ENCODE data around the gene CLN3. TPM values are rescaled to one million over a fixed set of nuclear protein-coding genes. Genes with fewer than 3 reads are reported as not detected.
A peak's percentile ranks its signal among the peaks of the same experiment; 100 is the strongest.

Gene CLN3
- total RNA-seq: 12.9 and 21.2 TPM in 2 replicates

- peak; percentile 95 for DNase-seq (ENCODE audit: low read depth in 2 of 2)
Observed at GRCh38 chr16:28491970-28492474, at the start of gene CLN3. Gene CLN3, minus strand, starts transcription at chr16:28492074. Its CDS starts 315 bp downstream, at chr16:28491759.

GRCh38 chr16:28540346-28540745, 48.5 kb upstream of the CLN3 start:
- no peak for DNase-seq (ENCODE audit: low read depth in 2 of 2)

GRCh38 chr16:28538733-28539596, 47.1 kb upstream of the CLN3 start, which contains the start of gene NUPR1:
Gene NUPR1, minus strand, starts transcription at chr16:28538974. Its CDS starts 67 bp downstream, at chr16:28538907.
- peak; percentile 90 to 92 for DNase-seq (ENCODE audit: low read depth in 2 of 2)

- peak in 1 of 2 donors; percentile 7 for DNase-seq (ENCODE audit: low read depth in 2 of 2)
Observed at GRCh38 chr16:28537964-28538732, 46.3 kb upstream of the CLN3 start.

DNA sequence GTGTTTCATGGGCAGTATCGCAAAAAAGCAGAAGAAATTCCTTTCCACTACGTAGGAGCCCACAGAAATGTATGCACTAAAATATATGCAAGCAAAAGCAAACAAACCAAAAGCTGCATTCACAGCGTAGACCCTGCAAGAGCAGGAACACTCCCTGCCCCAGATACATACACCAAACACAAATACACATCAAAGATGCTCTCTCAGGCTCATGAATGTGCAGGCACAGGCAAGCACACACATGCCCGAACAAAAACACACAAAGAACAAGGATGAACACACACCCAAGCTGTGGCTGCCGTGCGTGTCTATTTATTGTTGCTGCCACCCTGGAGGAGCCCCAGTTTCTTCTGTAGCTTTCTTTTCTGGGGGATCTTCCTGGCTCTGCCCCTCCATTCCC, 45.2 kb upstream of the CLN3 start:
- DNase-seq (ENCODE audit: low read depth in 2 of 2): no peak

- peak in 1 of 2 donors; percentile 7 for DNase-seq (ENCODE audit: low read depth in 2 of 2)
Observed at GRCh38 chr16:28534542-28535373, 42.9 kb upstream of the CLN3 start.

DNA sequence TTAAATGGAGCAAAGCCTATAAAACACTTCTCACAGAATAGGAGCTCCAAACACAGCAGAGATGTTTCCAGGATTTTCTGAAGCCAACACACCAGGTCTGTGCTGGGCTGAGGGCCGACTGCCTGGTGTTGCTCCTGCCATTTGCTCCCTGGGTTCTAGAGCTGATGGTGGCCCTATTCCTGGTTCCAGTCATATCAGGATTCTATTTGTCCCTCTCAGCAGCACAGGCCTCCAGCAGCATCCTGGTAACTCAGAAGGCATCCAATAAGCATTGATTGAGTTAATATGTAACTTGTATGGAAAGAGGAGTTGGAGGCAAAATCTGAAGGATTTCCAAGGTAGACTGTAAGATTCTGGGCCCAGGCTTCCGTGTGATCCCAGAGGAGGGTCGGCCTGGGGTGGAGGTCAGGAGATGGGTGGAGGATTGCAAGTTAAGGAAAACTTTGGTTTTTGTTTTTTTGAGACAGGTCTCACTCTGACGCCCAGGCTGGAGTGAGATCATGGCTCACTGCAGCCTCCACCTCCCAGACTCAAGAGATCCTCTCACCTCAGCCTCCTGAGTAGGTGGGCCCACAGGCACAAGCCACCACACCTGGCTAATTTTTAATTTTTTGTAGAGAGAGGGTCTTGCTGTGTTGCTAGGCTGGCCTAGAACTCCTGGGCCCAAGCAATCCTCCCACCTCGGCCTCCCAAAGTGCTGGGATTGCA, 41.2 kb upstream of the CLN3 start:
- DNase-seq (ENCODE audit: low read depth in 2 of 2): no peak

- no peak for DNase-seq (ENCODE audit: low read depth in 2 of 2)
Observed at GRCh38 chr16:28531777-28532744, 40.2 kb upstream of the CLN3 start.

DNA sequence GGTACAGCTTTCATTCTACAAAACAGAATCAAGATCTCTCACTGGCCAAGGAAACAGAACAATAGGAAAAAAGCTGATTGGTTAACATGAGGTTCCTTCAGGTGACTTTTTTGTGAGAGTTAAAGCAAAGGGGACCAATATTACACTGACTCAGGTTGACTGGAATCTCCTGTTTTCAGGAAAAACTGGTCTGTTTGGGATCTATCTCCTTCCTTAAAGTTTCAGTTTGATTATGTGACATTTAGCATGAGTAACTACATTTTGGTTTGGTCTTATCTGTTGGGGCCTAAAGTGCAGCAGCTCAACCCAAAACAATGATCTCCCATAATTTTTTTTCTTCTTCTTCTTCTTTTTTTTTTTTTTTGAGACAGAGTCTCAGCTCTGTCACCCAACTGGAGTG, 37.2 kb upstream of the CLN3 start:
- no peak for DNase-seq (ENCODE audit: low read depth in 2 of 2)

GRCh38 chr16:28528463-28528867, 36.6 kb upstream of the CLN3 start:
- DNase-seq (ENCODE audit: low read depth in 2 of 2): peak in 1 of 2 donors; percentile 51

DNA sequence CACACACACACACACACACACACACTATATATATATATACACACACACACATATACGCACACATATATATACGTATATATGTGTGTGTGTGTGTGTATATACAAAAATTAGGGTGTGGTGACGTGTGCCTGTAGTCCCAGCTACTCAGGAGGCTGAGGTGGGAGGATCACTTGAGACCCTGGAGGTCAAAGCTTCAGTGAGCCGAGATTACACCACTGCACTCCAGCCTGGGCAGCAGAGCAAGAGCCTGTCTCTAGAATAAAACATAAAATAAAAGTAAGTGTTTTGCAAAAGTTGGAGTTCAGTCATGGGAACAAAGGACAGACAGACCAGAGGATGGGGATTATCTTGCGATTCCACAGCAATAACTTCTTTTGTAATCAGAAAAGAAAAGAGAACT, 36.1 kb upstream of the CLN3 start:
- DNase-seq (ENCODE audit: low read depth in 2 of 2): no peak

- DNase-seq (ENCODE audit: low read depth in 2 of 2): peak in 1 of 2 donors; percentile 49
Observed at GRCh38 chr16:28527100-28527785, 35.4 kb upstream of the CLN3 start.

- DNase-seq (ENCODE audit: low read depth in 2 of 2): no peak
Observed at GRCh38 chr16:28526201-28527099, 34.6 kb upstream of the CLN3 start.

- peak; percentile 16 to 17 for DNase-seq (ENCODE audit: low read depth in 2 of 2)
Observed at GRCh38 chr16:28524681-28525171, 32.9 kb upstream of the CLN3 start.

DNA sequence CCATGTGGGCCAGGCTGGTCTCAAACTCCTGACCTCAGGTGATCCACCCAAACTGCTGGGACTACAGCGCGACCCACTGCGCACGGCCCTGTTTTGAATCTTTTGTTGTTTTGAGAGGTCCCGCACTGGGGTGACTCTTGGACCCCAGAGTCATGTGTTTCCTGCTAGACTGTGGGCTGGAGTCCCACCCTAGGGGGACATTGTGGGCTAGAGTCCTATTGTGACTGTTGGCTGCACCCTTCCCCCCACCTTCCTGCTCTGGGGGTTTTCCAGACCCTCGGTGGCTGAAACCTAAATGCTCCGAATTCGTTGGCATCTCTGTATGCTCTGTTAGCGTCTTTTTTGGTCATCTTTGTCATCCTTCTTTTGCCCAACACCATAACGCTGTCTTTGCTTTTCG, 30.9 kb upstream of the CLN3 start:
- DNase-seq (ENCODE audit: low read depth in 2 of 2): no peak

DNA sequence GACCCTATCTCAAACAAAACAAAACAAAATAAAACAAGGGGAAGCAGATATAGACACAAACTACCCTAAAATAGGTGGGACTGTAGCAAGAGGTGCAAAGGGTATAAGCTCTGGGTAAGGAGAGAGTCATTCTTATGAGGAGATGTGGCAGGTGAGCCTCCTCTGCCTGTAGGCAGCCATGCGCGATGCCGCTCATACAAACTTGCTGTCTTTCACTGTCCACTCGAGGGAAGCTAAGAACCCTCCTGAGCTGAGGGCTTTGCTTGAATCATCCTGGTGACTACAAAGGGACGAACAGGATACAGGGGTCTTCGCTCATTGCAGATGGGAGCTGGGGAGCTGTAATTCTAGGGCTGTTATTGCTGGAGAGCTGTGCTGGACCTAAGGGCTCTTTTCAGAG, 29.6 kb upstream of the CLN3 start:
- no peak for DNase-seq (ENCODE audit: low read depth in 2 of 2)

DNA sequence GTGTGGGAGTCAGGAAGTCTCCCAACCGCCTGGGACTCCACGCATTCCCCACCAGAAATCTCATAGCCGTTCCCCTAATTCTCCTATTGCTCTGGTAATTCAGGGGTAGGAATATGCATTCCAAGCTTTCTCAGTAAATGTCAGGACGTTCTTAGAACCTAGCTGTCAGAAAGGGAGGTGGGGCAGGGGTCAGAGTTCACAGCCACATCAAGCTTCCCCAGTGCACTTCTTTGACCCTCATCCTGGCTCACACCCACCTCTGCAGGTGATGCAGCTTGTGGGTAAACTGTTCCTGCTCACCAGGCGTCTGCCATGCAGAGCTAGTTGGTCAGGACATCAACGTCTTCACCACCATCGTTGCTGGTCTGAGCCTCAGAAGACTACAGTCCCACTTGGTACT, 28.8 kb upstream of the CLN3 start:
- no peak for DNase-seq (ENCODE audit: low read depth in 2 of 2)

DNA sequence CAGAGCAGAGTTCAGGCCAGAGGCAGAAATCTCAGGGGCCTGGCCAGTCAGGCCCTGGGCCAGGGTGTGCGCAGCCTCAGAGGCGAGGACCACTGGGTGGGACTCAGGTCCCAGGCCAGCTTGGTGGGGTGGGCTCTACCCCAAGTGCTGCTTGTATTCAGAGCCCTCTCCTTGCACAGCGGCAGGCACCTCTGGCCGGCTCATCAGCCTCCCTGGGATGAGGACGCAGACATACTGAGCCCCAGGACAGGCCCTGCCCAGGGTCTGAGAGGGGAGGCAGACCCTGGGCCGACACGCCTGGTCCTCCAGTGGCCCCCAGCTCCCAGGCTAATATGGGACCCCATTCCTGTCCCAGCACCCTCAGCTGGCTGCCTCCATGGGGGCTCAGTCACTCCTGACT, 22.4 kb upstream of the CLN3 start:
- DNase-seq (ENCODE audit: low read depth in 2 of 2): no peak
